ENCODE data around the gene ACRBP.

DNA sequence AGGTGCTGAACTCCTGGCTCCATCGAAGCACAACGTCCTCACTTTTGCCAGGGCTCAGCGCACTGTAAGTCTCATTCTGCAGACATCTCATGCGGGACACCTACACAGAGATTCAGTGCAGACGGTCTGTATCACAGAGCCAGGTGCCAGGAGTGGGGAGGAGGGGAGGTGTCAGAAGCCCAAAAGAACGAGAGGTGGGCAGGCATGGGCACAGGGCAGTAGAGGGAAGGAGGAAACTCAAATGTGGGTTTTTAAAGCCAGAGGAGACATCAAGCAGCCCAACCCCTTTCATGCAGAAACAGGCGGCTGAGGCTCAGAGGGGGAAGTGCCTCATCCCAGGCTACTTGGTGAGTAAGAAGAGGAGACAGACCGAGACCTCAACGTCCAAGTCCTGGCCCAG, 8.9 kb downstream of the ACRBP start:
- TF ChIP-seq, protein P1, sequence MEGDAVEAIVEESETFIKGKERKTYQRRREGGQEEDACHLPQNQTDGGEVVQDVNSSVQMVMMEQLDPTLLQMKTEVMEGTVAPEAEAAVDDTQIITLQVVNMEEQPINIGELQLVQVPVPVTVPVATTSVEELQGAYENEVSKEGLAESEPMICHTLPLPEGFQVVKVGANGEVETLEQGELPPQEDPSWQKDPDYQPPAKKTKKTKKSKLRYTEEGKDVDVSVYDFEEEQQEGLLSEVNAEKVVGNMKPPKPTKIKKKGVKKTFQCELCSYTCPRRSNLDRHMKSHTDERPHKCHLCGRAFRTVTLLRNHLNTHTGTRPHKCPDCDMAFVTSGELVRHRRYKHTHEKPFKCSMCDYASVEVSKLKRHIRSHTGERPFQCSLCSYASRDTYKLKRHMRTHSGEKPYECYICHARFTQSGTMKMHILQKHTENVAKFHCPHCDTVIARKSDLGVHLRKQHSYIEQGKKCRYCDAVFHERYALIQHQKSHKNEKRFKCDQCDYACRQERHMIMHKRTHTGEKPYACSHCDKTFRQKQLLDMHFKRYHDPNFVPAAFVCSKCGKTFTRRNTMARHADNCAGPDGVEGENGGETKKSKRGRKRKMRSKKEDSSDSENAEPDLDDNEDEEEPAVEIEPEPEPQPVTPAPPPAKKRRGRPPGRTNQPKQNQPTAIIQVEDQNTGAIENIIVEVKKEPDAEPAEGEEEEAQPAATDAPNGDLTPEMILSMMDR (conservative IDR thresholded peaks at IDR 0.05; ENCODE audit: low read length) = no peak
- no peak for TF ChIP-seq EZH2phosphoT487 (IDR thresholded peaks at IDR 0.05; ENCODE audit: borderline replicate concordance, low read depth, low read length)

Data from OCI-LY7 (cell line).